Activated T-cell treated with anti-CD3 and anti-CD28 coated beads for 24 hours (primary cell): ENCODE data around the gene NCLN.
"Not testable (repeated sequence)": the region's sequence is repeated elsewhere in the genome, so short reads cannot be mapped to it uniquely, and the experiment has no call there.

Experiments used
- DNase-seq: peaks from one replicate; pipeline ENCODE4 v3.0.0-alpha.2; 2020; ENCODE audit warnings: low read depth

Gene NCLN

DNA sequence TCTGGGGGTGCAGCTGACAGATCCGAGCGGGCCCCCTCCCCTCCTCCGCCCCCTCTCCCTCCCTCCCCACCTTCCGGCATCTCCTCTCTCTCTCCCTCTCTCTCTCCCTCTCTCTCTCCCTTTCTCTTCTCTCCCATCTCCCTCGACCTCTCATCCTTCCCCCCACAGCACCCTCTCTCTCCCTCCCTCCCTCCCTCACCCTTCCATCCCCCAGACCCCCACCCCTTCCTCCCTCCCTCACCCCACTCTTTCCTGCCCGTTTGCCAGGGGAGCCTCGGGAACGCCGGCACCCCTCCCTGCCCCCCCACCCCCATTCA is 39.4 kb downstream of the NCLN start:
- no peak for DNase-seq

GRCh38 chr19:3225677-3226093 is 40.0 kb downstream of the NCLN start:
- DNase-seq = no peak

DNA sequence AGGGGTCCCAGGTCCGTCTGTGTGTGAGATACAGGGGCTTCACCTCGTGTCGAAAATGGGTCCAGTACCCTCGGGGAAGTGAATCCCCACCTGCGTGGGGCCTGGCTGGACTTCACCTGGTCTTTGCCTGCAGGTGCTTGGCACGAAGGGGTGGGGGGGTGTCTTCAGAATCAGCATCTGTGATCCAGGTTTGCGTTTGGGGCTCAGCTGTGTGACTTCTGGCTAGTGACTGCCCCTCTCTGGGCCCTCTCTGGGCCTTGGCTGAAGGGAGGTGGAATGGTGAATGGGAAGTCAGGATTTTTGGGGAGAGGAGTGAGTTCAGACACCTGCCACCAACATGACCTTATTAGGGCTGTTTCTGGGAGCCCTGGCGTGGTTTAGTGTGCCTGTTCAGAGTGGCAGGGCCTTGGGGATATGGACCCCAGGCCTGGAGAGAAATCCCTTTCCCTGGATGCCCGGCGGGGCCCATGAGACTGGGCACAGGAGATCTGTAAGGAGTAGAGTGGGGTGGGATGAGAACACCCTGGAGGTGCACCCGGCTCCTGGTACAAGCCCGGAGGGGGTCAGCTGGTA is 41.4 kb downstream of the NCLN start:
- no peak for DNase-seq

- no peak for DNase-seq
These were observed 43.6 kb downstream of the NCLN start for GRCh38 chr19:3229346-3229743.

GRCh38 chr19:3229888-3230496 is 44.3 kb downstream of the NCLN start:
- DNase-seq = no peak

GRCh38 chr19:3231288-3231687 is 45.6 kb downstream of the NCLN start:
- no peak for DNase-seq

DNA sequence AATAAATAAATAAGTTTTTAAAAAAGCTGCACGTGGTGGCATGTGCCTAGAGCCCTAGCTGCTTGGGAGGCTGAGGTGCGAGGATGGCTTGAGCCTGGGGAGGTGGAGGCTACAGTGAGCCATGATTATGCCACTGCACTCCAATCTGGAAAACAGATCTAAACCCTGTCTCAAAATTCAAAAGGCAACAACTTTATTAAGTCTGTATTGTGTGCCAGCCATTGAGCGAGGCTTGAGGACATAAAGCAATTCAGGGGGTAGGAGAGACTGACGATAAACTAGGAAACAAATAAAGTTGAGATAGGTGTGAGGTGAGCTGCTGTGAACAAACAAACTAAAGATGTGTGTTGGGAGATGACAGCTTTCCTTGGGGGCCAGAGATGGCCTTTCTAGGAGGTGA is 47.4 kb downstream of the NCLN start:
- no peak for DNase-seq

- no peak for DNase-seq
These were observed 48.1 kb downstream of the NCLN start for GRCh38 chr19:3233831-3234230.

DNA sequence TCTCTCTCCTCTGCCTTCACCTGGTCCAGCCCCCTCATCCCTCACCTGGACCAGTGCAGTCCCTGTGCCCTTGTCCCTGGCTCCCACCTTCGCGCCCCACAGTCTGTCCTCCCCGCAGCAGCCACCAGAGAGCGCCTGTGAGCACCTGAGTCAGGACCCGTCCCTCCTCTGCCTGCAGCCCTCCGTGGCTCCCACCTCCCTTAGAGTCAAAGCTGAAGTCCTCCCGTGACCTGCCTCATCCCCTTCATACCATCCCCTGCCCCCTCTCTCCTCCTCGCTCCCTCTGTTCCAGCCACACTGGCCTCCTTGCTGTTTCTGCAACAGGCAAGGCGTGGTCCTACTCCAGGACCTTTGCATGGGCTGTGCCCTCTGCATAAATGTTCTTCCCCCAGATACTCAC is 49.1 kb downstream of the NCLN start:
- no peak for DNase-seq

GRCh38 chr19:3235604-3236003 is 49.9 kb downstream of the NCLN start:
- DNase-seq = not testable (repeated sequence)

- DNase-seq = no peak
These were observed 50.5 kb downstream of the NCLN start for GRCh38 chr19:3236272-3236671.

GRCh38 chr19:3238066-3238561 is 52.4 kb downstream of the NCLN start:
- no peak for DNase-seq

DNA sequence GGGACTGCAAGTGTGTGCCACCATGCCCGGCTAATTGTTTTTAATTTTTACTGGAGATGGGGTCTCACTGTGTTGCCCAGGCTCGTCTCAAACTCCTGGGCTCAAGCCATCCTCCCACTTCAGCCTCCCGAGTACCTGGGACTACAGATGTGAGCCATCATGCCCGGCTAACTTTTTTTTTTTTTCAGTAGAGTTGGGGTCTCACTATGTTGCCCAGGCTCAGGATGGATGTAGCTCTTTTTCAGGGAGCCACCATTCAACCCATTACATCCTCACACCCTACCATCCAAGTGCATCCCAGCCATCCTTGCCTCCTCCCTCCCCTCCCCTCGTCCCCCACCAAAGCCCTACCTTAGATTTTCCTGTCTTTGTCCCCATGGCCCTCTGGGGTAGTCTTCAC is 53.6 kb downstream of the NCLN start:
- DNase-seq = no peak

GRCh38 chr19:3243819-3244700 is 58.3 kb downstream of the NCLN start:
- peak; percentile 41 for DNase-seq

DNA sequence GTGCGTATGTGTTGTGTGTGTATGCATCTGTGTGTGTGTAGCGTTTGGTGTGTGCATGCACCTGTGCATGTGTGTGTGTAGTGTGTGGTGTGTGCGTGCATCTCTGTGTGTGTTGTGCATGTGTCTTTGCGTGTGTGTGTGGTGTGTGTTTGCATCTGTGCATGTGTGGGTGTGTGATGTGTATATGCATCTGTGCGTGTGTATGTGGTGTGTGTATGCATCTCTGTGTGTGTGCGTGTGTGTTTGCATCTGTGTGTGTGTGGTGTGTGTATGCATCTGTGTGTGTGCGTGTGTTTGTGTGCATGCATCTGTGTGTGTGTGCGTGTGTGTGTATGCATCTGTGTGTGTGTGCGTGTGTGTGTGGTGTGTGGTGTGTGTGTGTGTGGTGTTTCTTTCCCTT is 59.3 kb downstream of the NCLN start:
- DNase-seq = no peak

DNA sequence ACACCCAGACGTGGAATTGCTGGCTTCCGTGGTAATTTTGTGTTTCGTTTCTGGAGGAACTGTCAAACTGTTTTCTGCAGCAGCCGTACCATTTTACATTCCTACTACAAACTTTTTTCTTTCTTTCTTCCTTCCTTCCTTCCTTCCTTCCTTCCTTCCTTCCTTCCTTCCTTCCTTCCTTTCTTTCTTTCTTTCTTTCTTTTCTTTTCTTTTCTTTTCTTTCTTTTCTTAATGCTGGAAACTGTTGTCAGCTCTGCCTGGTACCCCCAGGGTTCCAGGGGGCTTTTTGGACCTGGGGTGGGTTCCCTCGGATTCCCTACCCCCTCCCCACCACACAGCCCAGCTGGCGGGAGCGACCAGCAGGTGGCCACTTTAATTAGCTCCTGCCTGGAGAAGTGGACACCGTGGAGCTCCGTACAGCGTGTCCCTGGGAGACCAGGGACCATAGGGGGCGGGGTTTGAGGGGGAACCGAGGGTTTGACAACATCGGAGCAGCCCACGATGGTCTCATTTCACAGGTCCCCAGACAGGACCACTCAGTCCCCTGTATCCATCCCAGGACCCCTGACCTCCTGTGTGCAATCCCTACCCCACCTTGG is 63.1 kb downstream of the NCLN start:
- no peak for DNase-seq

GRCh38 chr19:3249408-3249807 is 63.7 kb downstream of the NCLN start:
- DNase-seq = no peak

DNA sequence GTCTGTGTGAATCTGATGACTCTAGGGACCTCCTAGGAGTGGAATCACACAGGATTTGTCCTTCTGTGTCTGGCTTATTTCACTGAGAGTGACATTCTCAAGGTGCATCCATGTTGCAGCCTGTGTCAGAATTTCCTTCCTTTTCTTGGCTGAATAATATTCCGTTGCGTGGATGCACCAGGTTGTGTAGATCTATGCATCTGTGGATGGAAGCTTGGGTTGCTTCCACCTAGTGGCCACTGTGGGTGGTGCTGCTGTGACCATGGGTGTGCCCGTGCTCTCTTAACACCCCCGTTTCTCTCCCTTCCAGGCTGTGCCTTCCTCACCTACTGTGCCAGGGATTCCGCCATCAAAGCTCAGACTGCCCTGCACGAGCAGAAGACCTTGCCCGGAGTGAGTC is 64.9 kb downstream of the NCLN start:
- peak; percentile 36 for DNase-seq

GRCh38 chr19:3251229-3251628 is 65.5 kb downstream of the NCLN start:
- no peak for DNase-seq

- no peak for DNase-seq
These were observed 66.9 kb downstream of the NCLN start for GRCh38 chr19:3252650-3253049.

GRCh38 chr19:3253270-3253669 is 67.5 kb downstream of the NCLN start:
- no peak for DNase-seq

- no peak for DNase-seq
These were observed 68.8 kb downstream of the NCLN start for GRCh38 chr19:3254520-3254919.

DNA sequence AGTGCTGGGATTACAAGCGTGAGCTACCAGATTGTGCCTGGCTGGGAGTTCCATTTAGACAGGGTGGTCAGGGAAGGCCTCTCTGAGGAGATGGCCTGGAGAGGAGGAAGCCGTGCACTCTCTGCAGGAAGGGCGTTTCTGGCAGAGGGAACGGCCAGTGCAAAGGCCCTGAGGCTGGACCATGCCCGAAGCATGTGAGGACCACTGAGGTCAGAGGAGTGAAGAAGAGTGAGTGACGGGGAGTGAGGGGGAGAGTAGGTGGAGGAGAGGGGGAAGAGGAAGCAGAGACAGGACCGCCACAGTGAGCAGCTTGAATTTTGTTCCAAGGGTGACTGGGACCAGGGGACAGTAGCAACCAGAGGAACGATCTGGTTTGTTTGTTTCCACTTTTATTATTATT is 71.3 kb downstream of the NCLN start:
- DNase-seq = no peak
